HL-60/S4 treated with phorbol 12-myristate 13-acetate at 8.2 ng/mL for 4 days and 3 days (cell line): ENCODE results near the gene THEM4.
"Not testable (repeated sequence)": the region's sequence is repeated elsewhere in the genome, so short reads cannot be mapped to it uniquely, and the experiment has no call there.

Source experiments
- in situ Hi-C: fragments of 300-500 bp; cut with MboI; formaldehyde crosslinking; loops from 2 replicates; pipeline ENCODE4 v1.15.0; 2022; ENCODE audit warnings: low sequenced_read_pairs

Gene THEM4

GRCh38 chr1:151902858-151903257 is 6.5 kb downstream of the THEM4 start:
- in situ Hi-C loops: loop anchor here (25.0 kb wide), 1 partner anchor 284 kb away; no protein-coding TSS in a partner anchor

DNA sequence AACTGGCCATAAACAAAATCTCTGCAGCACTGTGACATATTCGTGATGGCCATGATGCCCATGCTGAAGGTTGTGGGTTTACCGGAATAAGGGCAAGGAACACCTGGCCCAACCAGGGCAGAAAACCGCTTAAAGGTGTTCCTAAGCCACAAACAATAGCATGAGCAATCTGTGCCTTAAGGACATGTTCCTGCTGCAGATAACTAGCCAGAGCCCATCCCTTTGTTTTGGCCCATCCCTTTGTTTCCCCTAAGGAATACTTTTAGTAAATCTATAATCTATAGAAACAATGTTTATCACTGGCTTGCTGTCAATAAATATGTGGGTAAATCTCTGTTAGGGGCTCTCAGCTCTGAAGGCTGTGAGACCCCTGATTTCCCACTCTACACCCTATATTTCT is 8.5 kb downstream of the THEM4 start:
- in situ Hi-C loops: loop anchor here (25.0 kb wide), 1 partner anchor 286 kb away; no protein-coding TSS in a partner anchor

GRCh38 chr1:151898519-151898991 is 10.8 kb downstream of the THEM4 start:
- in situ Hi-C loops: no loop called here

GRCh38 chr1:151897991-151898431 is 11.3 kb downstream of the THEM4 start:
- in situ Hi-C loops: no loop called here

GRCh38 chr1:151893176-151893924 is 16.0 kb downstream of the THEM4 start:
- in situ Hi-C loops: no loop called here

GRCh38 chr1:151892190-151892589 is 17.1 kb downstream of the THEM4 start:
- in situ Hi-C loops: no loop called here

DNA sequence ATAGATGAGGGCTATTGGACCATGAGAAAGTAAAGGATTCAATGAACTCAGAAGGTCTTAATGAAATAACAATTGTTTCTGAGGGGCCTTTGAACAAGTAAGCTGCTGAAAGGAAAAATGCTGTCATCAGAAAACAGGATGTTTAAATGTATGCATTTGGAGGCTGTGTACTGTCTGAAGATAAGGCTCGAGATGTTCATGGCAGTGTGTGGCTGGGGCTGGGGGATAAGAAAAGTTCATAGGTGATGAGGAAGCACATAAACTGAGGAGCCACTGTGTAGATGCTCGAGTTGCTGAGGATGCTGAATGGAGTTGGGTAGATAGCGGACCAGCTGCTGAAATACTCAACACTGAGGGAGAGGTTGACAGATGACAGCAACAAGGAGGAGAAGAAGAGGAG is 17.8 kb downstream of the THEM4 start:
- in situ Hi-C loops: no loop called here

GRCh38 chr1:151888972-151889570 is 20.2 kb downstream of the THEM4 start:
- in situ Hi-C loops: no loop called here

DNA sequence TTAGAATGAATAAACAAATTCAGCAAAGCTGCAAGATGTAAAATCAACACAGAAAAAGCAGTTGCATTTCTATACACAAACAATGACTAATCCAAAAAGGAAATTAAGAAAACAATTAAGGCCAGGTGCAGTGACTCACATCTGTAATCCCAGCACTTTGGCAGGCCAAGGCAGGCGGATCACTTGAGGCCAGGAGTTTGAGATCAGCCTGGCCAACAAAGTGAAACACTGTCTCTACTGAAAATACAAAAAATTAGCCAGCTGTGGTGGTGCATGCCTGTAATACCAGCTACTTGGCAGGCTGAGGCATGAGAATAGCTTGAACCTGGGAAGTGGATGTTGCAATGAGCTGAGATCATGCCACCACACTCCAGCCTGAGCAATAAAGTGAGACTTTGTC is 22.3 kb downstream of the THEM4 start:
- in situ Hi-C loops: no loop called here

GRCh38 chr1:151885479-151885878 is 23.8 kb downstream of the THEM4 start:
- in situ Hi-C loops: no loop called here

- in situ Hi-C loops: not testable (repeated sequence)
Measured at GRCh38 chr1:151884879-151885278, 24.4 kb downstream of the THEM4 start.

GRCh38 chr1:151884445-151884844 is 24.9 kb downstream of the THEM4 start:
- in situ Hi-C loops: not testable (repeated sequence)

- in situ Hi-C loops: not testable (repeated sequence)
Measured at GRCh38 chr1:151883898-151884297, 25.4 kb downstream of the THEM4 start.

GRCh38 chr1:151882918-151883317 is 26.4 kb downstream of the THEM4 start:
- in situ Hi-C loops: not testable (repeated sequence)

- in situ Hi-C loops: no loop called here
Measured at GRCh38 chr1:151882466-151882865, 26.8 kb downstream of the THEM4 start.

DNA sequence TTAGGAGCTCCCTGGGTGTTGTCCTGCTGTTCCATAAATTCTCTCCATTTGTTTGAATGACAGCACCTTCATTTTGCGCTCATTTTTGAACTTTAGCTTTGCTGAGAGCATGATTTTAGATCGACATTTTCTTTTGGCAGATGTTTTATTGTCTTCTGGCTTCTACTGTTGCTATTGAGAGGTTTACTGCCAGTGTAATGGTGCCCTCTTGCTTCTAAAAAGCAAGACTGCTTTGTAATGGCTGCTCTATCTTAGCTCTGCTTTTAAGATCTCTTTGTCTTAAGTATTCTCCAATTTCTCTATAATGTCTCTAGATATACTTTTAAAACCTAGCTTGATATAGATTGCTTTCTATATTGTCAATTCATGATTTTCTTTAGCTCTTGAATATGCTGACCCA is 27.8 kb downstream of the THEM4 start:
- in situ Hi-C loops: no loop called here

DNA sequence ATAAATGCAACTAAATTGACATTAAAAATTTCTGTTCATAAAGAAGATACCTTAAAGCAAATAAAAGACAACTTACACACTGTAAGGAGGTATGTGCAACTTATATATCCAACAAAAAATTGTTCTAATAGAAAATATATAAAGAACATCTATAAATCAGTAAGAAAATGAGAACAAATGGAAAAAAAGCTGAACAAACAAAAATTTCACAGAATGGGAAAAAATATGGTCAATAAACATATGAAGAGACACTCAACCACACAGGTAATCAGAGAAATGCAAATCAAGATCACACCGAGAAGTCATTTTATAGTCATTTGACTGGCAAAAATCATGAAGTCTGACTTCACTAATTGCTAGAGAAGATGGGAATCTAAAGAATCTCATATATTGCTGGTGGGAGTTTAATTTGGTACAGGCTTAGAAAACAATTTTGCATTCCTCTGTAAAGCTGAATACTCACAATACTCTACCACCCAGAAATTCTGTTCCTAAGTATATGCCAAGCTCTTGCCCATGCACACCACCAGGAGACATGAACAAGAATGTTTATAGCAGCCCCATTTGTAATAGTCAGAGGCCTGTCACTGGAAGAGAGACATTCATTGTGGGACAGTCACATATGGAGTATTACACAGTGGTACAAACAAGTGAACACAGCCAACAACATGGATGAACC is 33.8 kb downstream of the THEM4 start:
- in situ Hi-C loops: no loop called here

DNA sequence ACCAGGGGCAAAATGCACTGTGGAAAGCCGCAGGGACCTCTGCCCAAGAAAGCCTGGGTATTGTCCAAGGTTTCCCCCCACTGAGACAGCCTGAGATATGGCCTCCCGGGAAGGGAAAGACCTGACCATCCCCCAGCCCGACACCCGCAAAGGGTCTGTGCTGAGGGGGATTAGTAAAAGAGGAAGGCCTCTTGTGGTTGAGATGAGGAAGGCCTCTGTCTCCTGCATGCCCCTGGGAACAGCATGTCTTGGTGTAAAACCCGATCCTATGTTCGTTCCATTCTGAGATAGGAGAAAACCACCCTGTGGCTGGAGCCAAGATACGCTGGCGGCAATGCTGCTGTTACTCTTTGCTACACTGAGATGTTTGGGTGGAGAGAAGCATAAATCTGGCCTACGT is 36.5 kb downstream of the THEM4 start:
- in situ Hi-C loops: not testable (repeated sequence)

GRCh38 chr1:151871284-151872030 is 37.9 kb downstream of the THEM4 start:
- in situ Hi-C loops: no loop called here

GRCh38 chr1:151868486-151868885 is 40.8 kb downstream of the THEM4 start:
- in situ Hi-C loops: no loop called here
